ENCODE data around the gene USP22. TPM values are rescaled to one million over a fixed set of nuclear protein-coding genes. Genes with fewer than 3 reads are reported as not detected.

Gene USP22
- total RNA-seq, 1 experiment from 2014 or later, result 148 TPM

GRCh38 chr17:21024024-21024423, 18.8 kb downstream of the USP22 start:
- DNase-seq (ENCODE audit: extremely low read depth, low read depth), result no peak

GRCh38 chr17:21021208-21021803, 21.5 kb downstream of the USP22 start:
- no peak for DNase-seq (ENCODE audit: extremely low read depth, low read depth)

GRCh38 chr17:21020622-21021021, 22.2 kb downstream of the USP22 start:
- no peak for DNase-seq (ENCODE audit: extremely low read depth, low read depth)

GRCh38 chr17:21019976-21020586, 22.7 kb downstream of the USP22 start:
- DNase-seq (ENCODE audit: extremely low read depth, low read depth), result no peak

GRCh38 chr17:21018894-21019293, 23.9 kb downstream of the USP22 start:
- no peak for DNase-seq (ENCODE audit: extremely low read depth, low read depth)

GRCh38 chr17:21017861-21018260, 24.9 kb downstream of the USP22 start:
- DNase-seq (ENCODE audit: extremely low read depth, low read depth), result no peak

- no peak for DNase-seq (ENCODE audit: extremely low read depth, low read depth)
Measured at GRCh38 chr17:21017256-21017655, 25.6 kb downstream of the USP22 start.

GRCh38 chr17:21016826-21017225, 26.0 kb downstream of the USP22 start:
- no peak for DNase-seq (ENCODE audit: extremely low read depth, low read depth)

GRCh38 chr17:21015564-21015963, 27.2 kb downstream of the USP22 start:
- no peak for DNase-seq (ENCODE audit: extremely low read depth, low read depth)

- DNase-seq (ENCODE audit: extremely low read depth, low read depth), result no peak
Measured at GRCh38 chr17:21014498-21014897, 28.3 kb downstream of the USP22 start.

- DNase-seq (ENCODE audit: extremely low read depth, low read depth), result no peak
Measured at GRCh38 chr17:21013983-21014382, 28.8 kb downstream of the USP22 start.

GRCh38 chr17:21012736-21013135, 30.1 kb downstream of the USP22 start:
- DNase-seq (ENCODE audit: extremely low read depth, low read depth), result no peak

GRCh38 chr17:21010705-21011596, 31.9 kb downstream of the USP22 start:
- no peak for DNase-seq (ENCODE audit: extremely low read depth, low read depth)

- no peak for DNase-seq (ENCODE audit: extremely low read depth, low read depth)
Measured at GRCh38 chr17:21008992-21009671, 33.7 kb downstream of the USP22 start.

GRCh38 chr17:21008160-21008915, 34.5 kb downstream of the USP22 start:
- DNase-seq (ENCODE audit: extremely low read depth, low read depth), result no peak

- DNase-seq (ENCODE audit: extremely low read depth, low read depth), result no peak
Measured at GRCh38 chr17:21007646-21008045, 35.2 kb downstream of the USP22 start.

GRCh38 chr17:21005803-21006202, 37.0 kb downstream of the USP22 start:
- DNase-seq (ENCODE audit: extremely low read depth, low read depth), result no peak

GRCh38 chr17:21005367-21005766, 37.4 kb downstream of the USP22 start:
- no peak for DNase-seq (ENCODE audit: extremely low read depth, low read depth)

GRCh38 chr17:21004016-21004930, 38.5 kb downstream of the USP22 start:
- DNase-seq (ENCODE audit: extremely low read depth, low read depth), result no peak
